ENCODE results near the gene SULT1A4. TPM values are rescaled to one million over a fixed set of nuclear protein-coding genes. Genes with fewer than 3 reads are reported as not detected.
"Not testable (repeated sequence)": the region's sequence is repeated elsewhere in the genome, so short reads cannot be mapped to it uniquely, and the experiment has no call there.

Gene SULT1A4
- total and polyA plus RNA-seq, 2 of the 4 experiments (the other 2 are of a cell fraction) = 1.1 to 2.4 TPM

GRCh38 chr16:29506308-29506707, 46.6 kb downstream of the SULT1A4 start, which contains the start of gene NPIPB12:
Gene NPIPB12, minus strand, starts transcription at chr16:29506408.
- H2BK20ac ChIP-seq (ENCODE audit: low read depth, low read length); H2AFZ ChIP-seq (replicated peaks; ENCODE audit: low read length, poor library complexity); DNase-seq; H3K23ac ChIP-seq (ENCODE audit: low read depth, low read length); H4K20me1 ChIP-seq (ENCODE audit: insufficient read depth, low read length); H3K9me3 ChIP-seq (ENCODE audit: control insufficient read depth, insufficient read depth, low read length); H3K4ac ChIP-seq (ENCODE audit: low read depth, low read length); POLR2A ChIA-PET (ENCODE audit: unreplicated experiment); H4K5ac ChIP-seq (ENCODE audit: low read depth, low read length); ATAC-seq (ENCODE audit: low read depth); H3K4me3 ChIP-seq (ENCODE audit: insufficient read depth, low read depth, low read length); dilution Hi-C loops (cut with HindIII; ENCODE audit: low sequenced_read_pairs, unreplicated experiment); H2BK15ac ChIP-seq (ENCODE audit: low read depth, low read length); H3K9ac ChIP-seq (ENCODE audit: low read depth, low read length); H3K27me3 ChIP-seq (ENCODE audit: control insufficient read depth, insufficient read depth, low read length); H3K79me1 ChIP-seq (ENCODE audit: low read depth in 1 of 2, low read length in 2 of 2); H2BK5ac ChIP-seq (ENCODE audit: low read depth, low read length, poor library complexity, severe bottlenecking); H4K91ac ChIP-seq (ENCODE audit: insufficient read depth, low read depth, low read length); H3K4me1 ChIP-seq (ENCODE audit: control insufficient read depth, insufficient read depth, low read length); H2BK120ac ChIP-seq (ENCODE audit: low read depth, low read length); CTCF ChIA-PET; H3K27ac ChIP-seq (ENCODE audit: insufficient read depth, low read length); H3K36me3 ChIP-seq (ENCODE audit: control insufficient read depth, insufficient read depth, low read length); H3K4me2 ChIP-seq (ENCODE audit: low read depth, low read length); H2AK9ac ChIP-seq (replicated peaks; ENCODE audit: low read depth, low read length, poor library complexity); in situ Hi-C loops (cut with MboI; ENCODE audit: low sequenced_read_pairs); H2AK5ac ChIP-seq (ENCODE audit: low read depth, low read length); H3K56ac ChIP-seq (ENCODE audit: extremely low read depth, insufficient read depth, low read length); H3K18ac ChIP-seq (ENCODE audit: low read depth, low read length); BruUV-seq (replicated peaks); intact Hi-C loops (cut with micrococcal nuclease); H4K8ac ChIP-seq (ENCODE audit: low read depth in 2 of 2, low read length in 2 of 2); H3K14ac ChIP-seq (replicated peaks; ENCODE audit: low read depth, low read length); H3K9me1 ChIP-seq (ENCODE audit: insufficient read depth, low read length): not testable (repeated sequence)
- no CpG with 5 or more reads among the region's 6 CpGs for WGBS, 2 experiments (ENCODE audit: extremely low coverage in 2 of 2, insufficient read length in 1 of 2)

Small RNA genes lying within 50 kb of the gene (microRNA-seq; reads per million reads assigned to microRNA genes)
- not detected for gene AC133555.2 (ENCODE audit: insufficient read depth, insufficient read length)

Small RNA genes lying within 50 kb of the gene (small RNA-seq; reads per million reads assigned to genes)
- 0 reads per million in 5 experiments for gene AC133555.2

Other genes starting within 250 kb of the SULT1A4 start
- gene NPIPB11, start 53.2 kb upstream of the SULT1A4 start, total RNA-seq (2012; rRNA removed) = under 0.01 TPM in 2 replicates
- gene NPIPB11, start 53.2 kb upstream of the SULT1A4 start, polyA plus RNA-seq (2012; rRNA removed) = 1.8 and 2.1 TPM in 2 replicates
- gene BOLA2, start 5.6 kb upstream of the SULT1A4 start, total RNA-seq (2012; rRNA removed) = 7.2 and 11.9 TPM in 2 replicates
- 32.1 and 38.0 TPM in 2 replicates for gene BOLA2, start 5.6 kb upstream of the SULT1A4 start, polyA plus RNA-seq (2012; rRNA removed)
- 8.3 and 9.3 TPM in 2 replicates for gene SLX1B, start 5.4 kb upstream of the SULT1A4 start, total RNA-seq (2012; rRNA removed)
- 15.8 and 19.6 TPM in 2 replicates for gene SLX1B, start 5.4 kb upstream of the SULT1A4 start, polyA plus RNA-seq (2012; rRNA removed)
- 3.9 and 5.6 TPM in 2 replicates for gene NPIPB12, start 46.5 kb downstream of the SULT1A4 start, total RNA-seq (2012; rRNA removed)
- gene NPIPB12, start 46.5 kb downstream of the SULT1A4 start, polyA plus RNA-seq (2012; rRNA removed) = 15.0 and 18.0 TPM in 2 replicates
- gene SPN, start 203.3 kb downstream of the SULT1A4 start, total RNA-seq (2012; rRNA removed) = not detected in 2 replicates
- not detected in 2 replicates for gene SPN, start 203.3 kb downstream of the SULT1A4 start, polyA plus RNA-seq (2012; rRNA removed)
- gene QPRT, start 219.3 kb downstream of the SULT1A4 start, total RNA-seq (2012; rRNA removed) = 3.4 and 3.6 TPM in 2 replicates
- 6.3 and 6.8 TPM in 2 replicates for gene QPRT, start 219.3 kb downstream of the SULT1A4 start, polyA plus RNA-seq (2012; rRNA removed)